HFF-Myc (cell line): Measurements from ENCODE around the gene ANGEL2.
"Not testable (repeated sequence)": the region's sequence is repeated elsewhere in the genome, so short reads cannot be mapped to it uniquely, and the experiment has no call there.

Experiments used
- DNase-seq: peaks from one replicate; pipeline ENCODE4 v3.0.0-alpha.2; 2011; ENCODE audit warnings: low read depth; ENCODE audit errors: extremely low read depth
- H3K4me3 ChIP-seq: replicated peaks from 2 replicates; pipeline ENCODE4 v1.5.1; 2011; ENCODE audit warnings: low read depth, mild to moderate bottlenecking, control low read depth, low read length
- TF ChIP-seq, protein P1 (sequence below): IDR thresholded peaks from 2 replicates; pipeline ENCODE4 v1.5.1; 2012; ENCODE audit warnings: mild to moderate bottlenecking, low read depth, low read length, control low read depth; ENCODE audit errors: missing control alignments

Gene ANGEL2

GRCh38 chr1:212966616-212967015, 49.1 kb downstream of the ANGEL2 start:
- TF ChIP-seq, protein P1, sequence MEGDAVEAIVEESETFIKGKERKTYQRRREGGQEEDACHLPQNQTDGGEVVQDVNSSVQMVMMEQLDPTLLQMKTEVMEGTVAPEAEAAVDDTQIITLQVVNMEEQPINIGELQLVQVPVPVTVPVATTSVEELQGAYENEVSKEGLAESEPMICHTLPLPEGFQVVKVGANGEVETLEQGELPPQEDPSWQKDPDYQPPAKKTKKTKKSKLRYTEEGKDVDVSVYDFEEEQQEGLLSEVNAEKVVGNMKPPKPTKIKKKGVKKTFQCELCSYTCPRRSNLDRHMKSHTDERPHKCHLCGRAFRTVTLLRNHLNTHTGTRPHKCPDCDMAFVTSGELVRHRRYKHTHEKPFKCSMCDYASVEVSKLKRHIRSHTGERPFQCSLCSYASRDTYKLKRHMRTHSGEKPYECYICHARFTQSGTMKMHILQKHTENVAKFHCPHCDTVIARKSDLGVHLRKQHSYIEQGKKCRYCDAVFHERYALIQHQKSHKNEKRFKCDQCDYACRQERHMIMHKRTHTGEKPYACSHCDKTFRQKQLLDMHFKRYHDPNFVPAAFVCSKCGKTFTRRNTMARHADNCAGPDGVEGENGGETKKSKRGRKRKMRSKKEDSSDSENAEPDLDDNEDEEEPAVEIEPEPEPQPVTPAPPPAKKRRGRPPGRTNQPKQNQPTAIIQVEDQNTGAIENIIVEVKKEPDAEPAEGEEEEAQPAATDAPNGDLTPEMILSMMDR: no peak
- DNase-seq: no peak
- H3K4me3 ChIP-seq: no peak overlapping the region

GRCh38 chr1:212964993-212965392, 50.7 kb downstream of the ANGEL2 start:
- DNase-seq, H3K4me3 ChIP-seq: not testable (repeated sequence)

DNA sequence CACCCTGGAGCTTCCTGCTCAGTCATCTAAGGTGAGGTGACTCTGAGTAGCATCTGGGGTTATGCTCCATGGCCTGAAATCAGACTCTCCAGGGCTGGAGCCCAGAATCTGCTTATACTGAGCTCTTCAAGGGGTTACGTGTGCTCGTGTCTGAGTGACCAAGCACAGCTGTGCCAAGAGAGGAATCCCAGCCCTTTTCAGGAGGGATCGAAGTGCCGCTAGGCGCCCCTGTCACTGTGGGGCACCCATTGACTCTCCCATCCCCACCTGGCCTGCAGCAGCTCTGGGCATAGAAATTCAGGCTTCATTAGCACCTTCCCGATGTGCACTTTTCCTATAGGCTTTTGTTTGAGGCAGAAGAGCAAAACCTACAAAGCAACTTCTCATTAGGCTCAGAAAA, 51.6 kb downstream of the ANGEL2 start:
- TF ChIP-seq, protein P1: no peak
- no peak overlapping the region for H3K4me3 ChIP-seq
- no peak for DNase-seq

DNA sequence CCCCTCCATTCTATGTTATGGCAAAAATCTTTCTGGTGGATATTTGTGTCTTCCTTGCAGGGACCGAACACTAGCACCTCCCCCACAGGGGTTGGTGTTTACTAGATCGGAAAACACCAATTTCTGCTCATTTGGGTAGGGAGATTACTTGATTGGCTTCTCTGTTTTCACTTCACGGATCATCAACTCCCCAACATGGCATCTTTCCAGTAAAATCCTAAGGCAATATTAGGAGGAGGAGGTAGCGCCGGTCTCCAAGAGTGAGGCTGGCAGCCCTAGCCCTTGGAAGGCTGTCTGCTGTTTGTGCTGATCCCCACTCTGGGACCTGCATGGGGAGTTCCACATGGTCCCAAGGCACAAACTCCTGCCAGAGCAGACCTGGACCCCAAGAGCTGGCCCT, 53.2 kb downstream of the ANGEL2 start:
- no peak for DNase-seq
- TF ChIP-seq, protein P1: no peak
- no peak overlapping the region for H3K4me3 ChIP-seq

GRCh38 chr1:212960932-212961331, 54.7 kb downstream of the ANGEL2 start:
- DNase-seq: no peak
- TF ChIP-seq, protein P1: no peak
- no peak overlapping the region for H3K4me3 ChIP-seq

DNA sequence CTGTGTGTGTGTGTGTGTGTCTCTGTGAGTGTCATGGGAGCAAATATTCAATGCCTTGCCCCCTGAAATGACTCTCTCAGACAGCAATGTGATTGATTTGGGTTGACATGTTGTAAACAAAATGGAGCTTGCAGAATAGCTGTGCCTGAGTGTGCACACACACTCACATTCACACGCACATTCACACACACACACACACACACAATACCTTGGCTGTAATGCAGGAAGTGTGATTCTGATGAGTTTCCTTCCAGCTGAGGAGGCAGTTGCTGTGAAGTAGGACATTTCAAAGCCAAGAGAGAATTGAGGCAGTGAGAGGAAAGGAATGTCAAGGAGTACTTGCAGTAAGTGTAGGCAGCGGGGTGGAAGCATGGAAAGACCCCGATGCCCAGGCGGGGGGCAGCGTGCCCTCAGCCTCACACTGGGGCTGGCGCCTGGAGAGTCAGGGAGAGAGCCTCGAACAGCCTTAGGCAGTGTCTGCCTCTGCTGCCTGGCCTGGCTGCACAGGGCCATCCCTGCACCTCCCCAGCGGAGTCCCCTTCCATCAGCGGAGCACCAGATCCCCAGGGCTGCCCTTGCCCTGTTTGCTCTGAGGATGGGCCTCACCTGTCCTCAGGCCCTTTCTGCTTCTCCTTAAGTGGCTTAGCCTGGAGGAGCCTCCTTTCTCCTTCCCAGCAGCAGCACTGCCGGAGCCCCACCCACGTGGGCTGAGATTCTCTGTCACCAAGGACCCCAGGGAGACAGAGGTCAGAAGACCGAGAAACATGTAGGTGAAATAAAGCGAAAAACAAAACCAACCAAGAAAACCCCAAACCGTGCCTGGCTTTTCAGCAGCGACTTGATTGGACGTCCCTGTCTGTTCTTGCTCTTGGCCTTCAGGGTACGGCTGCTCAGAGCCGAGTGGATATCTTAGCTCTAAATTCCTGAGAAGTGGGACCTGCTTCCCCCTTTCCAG, 56.1 kb downstream of the ANGEL2 start:
- TF ChIP-seq, protein P1: no peak
- DNase-seq: no peak
- no peak overlapping the region for H3K4me3 ChIP-seq

DNA sequence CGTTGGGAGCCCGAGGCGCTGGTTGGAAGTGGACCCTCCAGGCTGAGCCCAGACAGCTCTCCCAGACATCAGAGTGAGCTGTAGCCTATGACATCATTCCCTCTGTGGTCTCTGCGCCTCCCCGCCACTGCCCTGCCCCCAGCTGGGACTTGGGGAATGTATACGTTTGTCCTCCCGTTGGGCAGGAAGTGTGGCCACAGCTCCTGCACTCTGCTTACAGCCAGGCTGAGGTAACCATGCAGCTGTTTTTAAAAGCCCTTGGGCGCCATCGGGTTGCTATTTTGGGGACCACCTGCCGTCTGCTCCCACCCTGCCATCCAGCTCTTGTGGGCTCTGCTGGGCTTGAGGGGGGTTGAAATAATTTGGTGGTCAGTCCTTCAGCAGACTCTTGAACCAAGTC, 57.5 kb downstream of the ANGEL2 start:
- TF ChIP-seq, protein P1: no peak
- no peak for DNase-seq
- H3K4me3 ChIP-seq: no peak overlapping the region
